ENCODE results near the gene TMPRSS7.
A peak's percentile ranks its signal among the peaks of the same experiment; 100 is the strongest.

The TMPRSS7 gene

DNA sequence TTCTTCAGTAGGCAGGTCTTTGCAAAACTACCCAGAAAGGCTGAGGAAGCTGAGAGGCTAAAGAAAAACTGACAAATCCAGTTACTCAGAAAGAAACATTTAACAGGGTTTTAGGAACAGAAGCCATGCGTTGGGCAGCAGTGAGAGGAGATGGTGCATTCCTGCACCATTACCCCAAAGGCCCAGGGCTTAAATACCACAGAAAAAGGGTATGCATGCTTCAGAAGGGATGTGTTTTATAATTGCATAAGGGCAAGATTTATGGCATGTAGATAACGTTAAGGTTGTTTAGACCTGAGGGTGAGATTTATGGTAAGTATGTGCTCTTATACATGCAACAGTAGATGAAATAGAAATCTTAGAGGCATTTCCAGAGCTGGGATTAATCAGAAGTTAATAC is 61.6 kb downstream of the TMPRSS7 start:
- no peak for DNase-seq (ENCODE audit: low read depth in 2 of 2)

DNA sequence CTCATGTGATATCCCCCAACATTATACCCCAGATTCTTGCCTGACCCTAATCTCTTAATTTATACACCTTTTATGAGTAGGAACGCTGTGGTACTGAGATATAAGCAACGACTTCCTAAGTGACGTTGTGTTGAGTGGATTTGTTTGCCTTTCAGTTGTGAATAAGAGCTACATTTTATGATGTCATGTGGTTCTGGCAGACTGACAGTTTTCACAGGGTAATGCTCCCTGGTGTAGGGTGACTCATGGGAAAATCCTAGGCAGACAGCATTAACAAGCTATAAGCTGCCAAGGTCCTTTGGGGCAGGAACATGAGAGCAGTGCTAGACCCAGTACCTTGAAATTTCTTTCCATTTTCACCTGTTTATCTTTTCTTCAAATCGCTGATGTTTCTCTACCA is 62.8 kb downstream of the TMPRSS7 start:
- no peak for DNase-seq (ENCODE audit: low read depth in 2 of 2)

DNA sequence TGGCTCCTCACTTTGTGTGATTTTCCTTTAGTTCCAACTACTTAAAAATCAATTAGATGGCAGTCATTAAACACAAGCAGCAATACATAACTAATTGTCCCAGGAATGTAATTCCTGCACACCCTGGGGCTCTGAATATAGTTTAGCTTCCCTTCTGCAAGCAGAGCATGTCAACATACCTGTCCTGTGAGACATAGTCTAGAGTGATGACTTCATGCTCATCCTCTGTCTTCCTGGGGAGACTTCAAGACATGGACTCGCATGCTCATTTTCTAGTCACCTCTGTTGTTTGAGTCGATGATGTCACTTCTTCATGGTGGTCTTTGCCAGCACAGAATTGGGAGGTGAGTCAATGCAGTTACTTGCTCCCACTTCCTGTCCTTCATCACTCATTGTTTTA is 67.4 kb downstream of the TMPRSS7 start:
- no peak for DNase-seq (ENCODE audit: low read depth in 2 of 2)

DNA sequence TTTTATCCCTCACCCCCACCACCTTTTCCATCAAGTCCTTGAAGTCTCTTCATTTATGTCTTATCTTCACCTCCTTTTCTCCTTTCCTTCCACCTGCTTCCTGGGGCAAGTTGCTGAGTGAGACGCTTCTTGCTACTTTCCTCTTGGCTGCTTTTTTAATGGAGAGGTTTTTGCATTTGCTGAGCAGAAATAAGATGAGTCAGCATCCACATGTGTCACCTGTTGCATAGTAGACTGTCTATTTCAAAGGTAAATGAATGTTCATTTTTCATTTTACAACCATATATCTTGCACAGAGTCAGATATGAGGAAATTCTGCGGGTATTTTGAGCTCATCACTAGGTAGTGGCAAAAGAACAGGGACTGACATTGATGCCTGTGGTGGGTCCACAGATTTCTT is 70.2 kb downstream of the TMPRSS7 start:
- no peak for DNase-seq (ENCODE audit: low read depth in 2 of 2)

DNA sequence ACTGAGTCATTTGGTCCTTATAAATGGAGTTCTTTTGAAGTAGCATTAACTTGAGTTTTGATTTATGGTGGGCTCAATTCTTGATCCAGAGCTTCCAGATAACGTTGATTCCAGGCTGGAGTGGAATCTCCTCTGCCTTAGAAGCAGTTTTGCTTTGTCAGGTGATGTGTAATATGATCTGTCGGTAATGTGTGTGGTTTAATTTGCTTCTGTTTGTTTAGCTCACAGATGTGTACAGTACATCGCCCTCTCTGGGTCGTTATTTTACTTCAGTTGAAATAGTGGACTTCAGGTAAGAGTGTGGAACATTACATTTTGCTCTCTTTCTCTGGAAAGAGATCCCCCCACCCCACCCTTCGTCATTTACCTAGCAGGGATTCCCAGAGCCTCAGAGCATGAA is 74.8 kb downstream of the TMPRSS7 start:
- no peak for DNase-seq (ENCODE audit: low read depth in 2 of 2)

DNA sequence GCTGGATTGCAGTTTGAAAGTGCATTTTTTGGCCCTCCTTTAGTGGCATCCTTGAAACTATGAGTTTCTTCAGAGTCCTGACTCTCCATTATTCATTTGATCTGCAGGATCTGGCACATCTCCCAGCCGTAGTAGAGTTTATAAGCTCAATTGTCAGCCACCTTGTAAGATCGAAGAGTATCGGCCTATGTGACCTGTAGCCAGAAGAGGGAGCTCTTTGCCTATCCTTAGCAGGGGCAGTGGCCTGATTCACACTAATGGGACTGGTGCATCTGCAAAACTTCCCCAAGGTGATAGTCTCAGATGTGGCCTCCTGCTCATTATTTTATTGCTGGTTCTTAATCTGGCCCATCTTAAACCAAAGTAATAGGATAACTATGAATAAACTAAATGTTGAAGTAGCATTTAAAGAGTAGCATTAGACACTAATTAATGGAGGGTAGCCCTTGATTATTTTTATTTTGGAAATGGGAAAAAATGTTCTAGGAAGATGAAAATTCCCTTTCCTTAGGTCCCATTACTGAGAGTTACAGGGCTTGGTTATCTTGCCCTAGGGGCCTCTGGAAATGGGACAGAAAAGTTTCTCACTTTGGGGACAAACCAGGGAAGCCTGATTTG is 77.4 kb downstream of the TMPRSS7 start:
- peak; percentile 24 to 28 for DNase-seq (ENCODE audit: low read depth in 2 of 2)

DNA sequence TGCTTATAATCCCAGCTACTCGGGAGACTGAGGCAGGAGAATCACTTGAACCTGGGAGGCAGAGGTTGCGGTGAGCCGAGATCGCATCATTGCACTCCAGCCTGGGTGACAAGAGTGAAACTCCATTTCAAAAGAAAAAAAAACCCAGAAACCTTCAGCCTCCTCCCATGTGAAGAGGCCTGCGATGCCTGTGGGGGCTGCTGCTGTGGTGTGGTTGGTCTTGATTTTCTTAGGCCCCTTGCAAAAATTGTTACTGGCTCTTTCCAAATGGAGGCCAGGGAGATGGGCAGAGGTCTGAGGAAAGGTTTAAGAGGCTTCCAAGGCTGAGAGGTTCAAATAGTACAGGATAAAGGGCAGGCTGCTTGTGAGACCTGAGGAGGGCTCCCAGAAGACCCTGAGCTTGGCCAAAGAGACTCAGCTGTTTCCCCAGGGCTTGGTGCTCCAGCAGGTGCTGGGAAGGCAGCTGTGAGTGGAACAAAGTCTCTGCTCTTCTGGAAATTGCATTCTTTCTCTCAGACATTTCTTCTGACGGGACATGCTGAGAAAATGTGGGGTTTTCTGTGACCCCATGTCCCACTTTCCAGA is 80.1 kb downstream of the TMPRSS7 start:
- DNase-seq (ENCODE audit: low read depth in 2 of 2), result no peak

DNA sequence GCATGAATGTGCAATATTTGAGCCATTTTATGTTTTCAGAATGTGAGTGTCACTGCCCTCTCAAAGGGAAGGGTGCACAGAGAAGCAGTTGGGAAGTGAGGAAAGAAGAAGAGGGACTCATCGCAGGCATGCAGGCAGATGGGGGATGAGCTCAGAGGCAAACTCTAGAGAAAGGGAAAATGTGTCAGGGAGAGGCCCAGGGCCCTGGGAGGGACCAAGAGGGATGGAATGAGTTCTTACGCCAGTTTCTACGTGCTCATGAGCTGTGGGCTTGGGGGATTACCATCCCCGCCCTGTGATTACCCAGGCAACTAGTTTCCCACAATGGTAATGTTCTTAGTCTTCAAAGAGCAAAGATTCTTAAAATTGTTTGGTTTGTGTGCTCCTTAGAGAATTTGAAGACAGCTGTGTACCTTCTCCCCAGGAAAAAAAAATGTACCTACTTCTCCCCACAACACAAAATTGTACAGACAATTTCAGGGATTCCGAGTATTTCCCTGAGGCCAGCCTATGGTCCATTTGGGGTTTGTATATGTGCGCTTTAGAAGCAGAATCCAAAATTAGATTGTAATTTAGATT is 80.7 kb downstream of the TMPRSS7 start:
- DNase-seq (ENCODE audit: low read depth in 2 of 2), result no peak

DNA sequence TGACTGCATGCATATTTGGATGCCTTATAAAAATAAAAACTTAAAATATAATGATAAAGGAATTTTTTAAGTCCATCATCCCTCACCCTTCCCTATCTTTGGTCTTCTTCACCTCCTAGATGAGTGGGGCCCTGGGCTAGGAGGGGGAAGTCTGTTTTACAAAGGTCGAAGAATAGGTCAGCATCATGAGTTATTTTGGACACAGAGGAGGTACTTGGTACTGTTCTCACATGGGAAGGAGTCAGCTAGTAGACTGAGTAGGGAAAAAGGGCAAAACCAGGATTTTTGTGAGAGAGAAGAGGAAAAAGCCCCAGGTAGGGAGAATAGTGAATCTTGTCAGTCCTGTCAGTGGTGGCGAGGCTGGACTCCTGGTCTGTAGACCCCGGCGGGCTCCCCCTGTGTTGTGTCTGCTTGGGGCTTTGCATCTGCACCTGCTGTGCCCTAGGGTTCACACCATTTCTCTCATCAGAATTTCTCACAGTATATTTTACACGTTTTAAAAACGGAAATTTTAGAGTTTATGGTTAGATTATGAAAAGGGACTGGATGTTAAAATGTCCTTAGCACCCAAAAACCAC is 81.4 kb downstream of the TMPRSS7 start:
- no peak for DNase-seq (ENCODE audit: low read depth in 2 of 2)

DNA sequence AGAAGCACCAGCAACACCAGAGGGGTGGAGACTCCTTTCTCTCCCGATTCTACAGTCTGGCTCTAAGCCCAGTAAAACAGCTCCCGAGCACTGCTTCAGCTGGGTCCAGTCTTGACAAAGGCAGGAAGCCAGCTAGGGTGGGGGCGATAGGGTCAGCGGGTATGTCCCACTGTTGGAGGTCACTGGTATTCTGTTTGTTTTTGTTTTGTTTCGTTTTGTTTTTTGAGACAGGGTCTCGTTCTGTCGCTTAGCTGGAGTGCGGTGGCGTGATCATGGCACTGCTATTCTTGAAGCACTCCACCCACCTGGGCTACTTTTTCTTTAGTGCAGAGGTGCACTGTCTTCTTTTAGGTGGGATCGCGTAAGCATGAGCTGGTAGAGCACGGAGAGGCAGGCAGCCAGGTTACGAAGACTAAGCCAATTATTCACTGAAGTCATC is 82.2 kb downstream of the TMPRSS7 start:
- DNase-seq (ENCODE audit: low read depth in 2 of 2), result no peak

DNA sequence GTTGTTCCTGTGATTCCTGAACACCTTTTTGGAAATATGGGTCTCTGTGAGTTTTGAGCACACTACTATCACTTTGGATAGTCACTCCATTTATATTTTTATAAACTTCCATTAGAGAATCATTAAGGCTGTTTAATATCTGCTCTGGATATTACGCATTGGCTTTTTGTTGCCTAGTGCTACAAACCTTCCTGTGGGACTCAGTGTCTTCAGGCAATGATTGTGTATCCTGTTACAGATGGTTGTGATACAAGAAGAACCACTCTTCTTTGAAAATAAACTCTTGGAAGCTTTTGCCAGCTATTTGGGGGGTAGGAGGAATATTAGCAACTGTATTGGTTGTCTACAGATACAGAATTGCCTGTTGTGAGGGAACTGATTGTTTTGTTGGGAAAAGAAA is 82.9 kb downstream of the TMPRSS7 start:
- DNase-seq (ENCODE audit: low read depth in 2 of 2), result no peak

DNA sequence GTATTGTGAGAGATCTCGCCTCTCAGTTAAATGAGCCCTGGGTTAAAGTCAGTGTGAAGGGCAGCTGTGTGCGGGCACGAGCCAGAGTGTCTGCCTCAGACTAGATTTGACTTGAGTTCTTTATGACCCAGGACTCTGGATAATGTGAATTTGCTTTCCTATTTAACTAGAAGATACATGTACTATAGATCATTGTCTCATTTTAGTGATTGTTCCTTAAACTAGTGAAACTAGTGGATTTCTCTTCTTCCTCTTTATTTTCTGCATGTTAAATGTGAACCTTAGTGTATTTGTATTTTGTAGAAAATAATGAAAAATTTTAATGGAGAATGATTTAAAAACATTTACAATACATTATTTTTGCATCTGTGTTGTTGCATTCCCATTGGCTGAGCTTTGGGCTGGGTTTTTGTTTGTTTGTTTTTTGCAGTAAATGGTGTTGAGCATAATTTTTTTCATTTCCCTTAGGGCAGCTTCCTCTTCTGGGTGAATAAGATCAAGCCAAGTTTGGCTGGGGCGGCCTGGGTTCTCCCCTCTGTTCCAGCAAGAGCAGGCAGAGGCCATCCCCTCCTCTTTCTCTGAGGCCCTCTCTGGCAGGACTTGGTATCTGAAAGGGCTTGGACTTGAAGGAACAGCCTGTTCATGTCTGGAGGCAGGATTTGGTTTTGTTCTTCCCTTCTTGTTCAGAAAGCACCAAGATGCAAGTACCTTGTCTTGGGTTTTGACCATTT is 83.5 kb downstream of the TMPRSS7 start:
- DNase-seq (ENCODE audit: low read depth in 2 of 2), result no peak

DNA sequence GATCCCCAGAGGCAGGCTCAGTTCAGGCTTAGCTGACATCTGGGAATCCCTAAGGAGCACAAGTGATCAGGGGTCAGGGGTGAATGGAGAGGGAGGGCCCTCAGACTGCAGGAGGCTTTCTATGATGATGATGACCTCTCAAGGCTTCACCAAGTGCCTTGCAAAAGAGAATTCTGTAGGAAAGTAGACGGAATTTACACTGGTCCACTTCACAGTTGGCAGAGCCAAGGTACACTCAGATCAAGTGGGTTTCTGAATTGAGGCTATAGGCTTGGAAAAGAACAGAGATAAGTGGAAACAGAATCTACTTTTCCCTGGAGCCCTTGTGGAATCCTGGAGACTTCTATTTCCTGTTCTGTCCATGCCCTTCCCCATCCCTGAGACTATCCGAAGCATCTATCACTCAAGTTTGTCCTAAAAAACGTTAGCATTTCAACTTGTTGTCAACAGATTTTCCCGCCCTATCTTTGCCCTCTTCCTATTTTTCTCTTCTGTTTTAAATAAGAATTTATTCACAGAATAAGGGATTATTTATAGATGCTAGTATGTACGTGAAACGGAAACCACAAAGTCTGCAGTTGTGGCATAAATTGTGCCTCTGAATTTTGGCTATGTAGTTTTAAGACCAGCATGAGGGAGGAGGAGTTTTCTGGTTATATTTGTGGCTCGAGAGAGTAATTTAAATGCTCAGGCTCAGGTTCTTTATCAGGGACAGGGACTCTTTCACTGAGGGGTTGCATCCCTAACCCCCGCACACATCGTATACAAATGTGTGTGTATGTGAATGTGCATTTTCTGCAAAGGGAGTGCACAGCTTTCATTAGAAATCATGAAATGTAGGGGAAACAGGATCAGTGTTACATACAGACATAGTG is 85.7 kb downstream of the TMPRSS7 start:
- DNase-seq (ENCODE audit: low read depth in 2 of 2), result no peak

DNA sequence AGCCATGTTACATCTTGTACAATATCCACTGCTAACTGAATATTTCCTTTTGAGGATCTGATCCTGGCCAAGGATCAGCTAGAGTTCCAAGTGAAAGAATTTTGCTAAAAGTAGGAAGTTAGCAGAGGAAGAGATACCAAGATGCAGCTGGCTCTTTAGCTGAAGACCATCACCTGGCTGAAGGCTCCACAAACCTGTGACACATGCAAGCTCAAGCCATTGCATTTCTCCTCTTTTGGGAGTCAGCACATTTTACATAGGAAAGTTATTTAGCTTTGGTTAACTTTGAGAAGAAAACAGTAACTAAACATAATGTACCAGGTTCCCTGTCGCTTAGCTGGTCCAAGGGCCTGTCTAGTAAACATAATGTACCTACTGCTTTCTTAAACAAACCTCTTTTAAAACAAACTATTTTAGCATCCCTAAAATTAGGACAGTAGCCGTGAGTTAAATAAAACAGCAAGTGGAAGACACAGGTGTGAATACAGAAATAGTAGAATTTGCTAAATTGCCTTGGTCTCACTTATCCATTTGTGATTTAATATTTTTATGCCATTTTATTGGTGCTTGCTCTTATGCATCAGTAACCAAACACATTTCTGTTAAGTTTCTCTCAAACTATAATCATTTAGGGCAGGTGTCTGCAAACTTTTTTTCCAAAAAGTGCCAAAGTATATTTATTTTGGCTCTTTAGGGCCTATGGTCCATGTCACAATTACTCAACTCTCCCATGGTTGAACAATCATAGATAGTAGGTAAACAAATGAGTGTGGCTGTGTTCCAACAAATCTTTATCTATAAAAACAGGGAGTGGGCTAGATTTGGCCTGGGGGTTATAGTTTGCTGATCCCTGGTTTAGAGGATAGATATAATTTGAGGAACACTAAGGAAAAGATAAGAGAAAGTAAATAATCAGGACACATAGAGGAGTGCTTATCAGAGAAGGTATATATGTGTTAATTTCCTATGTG is 87.3 kb downstream of the TMPRSS7 start:
- DNase-seq (ENCODE audit: low read depth in 2 of 2), result no peak

DNA sequence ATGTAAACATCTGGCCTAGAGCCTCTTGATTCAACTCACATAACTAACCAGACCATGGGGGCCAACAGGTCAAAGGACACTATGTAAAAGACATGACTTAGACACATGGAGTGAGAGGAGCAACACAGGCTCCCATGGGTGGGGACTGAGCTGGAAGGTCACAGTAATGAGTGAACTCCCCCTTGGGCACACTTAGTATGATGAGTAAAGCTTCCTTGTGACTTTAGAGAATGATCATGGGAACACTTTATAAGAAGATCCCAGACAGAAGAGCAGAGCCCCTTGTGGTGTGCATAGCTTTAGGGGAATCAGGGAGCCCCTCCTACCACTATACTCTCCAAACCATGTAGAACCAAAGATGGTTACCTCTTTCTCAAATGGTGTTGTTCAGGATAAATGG is 88.3 kb downstream of the TMPRSS7 start:
- DNase-seq (ENCODE audit: low read depth in 2 of 2), result no peak

DNA sequence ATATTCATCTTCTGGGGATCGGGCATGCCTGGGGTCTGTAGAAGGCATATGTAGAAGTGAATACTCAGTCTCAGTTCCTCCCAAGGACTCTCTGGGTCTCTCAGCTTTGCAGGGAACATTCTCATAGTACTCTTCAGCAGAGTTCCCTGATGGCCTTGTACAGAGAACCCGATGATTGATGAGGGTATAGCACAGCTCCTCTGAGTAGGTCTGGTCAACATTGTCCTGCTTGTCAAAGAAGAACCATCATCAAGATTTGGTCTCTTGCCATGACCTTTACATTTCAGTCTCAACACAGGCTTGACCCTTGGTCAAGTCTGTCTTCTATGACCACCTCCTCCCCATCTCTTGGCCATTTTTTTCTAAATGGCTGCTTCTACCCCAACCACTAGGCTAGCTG is 89.0 kb downstream of the TMPRSS7 start:
- no peak for DNase-seq (ENCODE audit: low read depth in 2 of 2)

DNA sequence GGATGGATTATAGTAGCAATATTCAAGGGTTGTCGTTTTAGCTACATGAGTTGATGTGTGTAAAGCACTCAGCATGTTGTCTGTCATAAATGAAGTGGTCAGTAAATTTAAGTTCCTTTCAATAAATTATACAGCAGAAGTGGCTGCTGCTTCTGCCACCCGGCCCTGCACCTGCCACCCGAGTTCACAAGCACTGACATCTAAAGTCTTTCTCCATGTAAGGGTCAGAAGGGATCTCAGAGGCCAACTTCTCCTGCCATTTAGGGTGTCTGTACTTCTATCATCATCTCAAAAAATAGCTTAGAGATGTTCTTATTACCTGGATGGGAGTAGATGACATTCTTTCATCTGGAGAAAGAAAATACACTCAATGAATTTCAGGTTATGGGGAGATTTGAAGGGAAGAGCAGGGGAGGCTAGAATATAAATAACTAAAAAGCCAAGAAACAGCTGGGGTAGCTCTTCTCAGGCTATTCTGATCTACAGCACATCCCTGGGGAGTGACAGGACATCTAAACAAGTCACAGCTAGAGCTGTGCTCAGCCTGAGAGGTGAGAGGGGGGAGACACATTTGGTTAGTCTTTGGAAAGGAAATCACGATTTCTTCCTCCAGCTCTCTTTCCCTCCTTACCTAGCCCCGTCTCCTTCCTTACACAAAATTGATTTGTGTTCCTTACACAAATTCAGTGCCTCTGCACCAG is 90.5 kb downstream of the TMPRSS7 start:
- DNase-seq (ENCODE audit: low read depth in 2 of 2), result no peak

DNA sequence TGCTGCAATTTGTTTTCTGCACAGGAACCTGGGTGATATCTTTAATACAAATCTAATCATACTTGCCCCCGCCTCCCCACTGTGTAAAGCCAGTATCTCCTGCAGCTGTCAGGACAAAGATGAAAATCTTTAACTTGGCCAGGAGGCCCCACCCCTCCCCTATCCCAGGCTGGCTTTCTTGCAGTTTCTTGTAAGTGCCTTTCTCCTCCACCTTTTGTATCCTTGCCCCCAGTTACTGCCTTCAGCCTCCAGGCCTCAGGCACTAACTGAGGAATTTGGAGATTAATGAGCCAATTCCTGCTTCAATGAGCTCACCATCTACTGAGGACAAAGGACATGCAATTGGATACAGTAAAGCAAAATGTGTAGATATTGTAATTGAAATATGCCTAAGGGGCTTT is 92.0 kb downstream of the TMPRSS7 start:
- no peak for DNase-seq (ENCODE audit: low read depth in 2 of 2)

DNA sequence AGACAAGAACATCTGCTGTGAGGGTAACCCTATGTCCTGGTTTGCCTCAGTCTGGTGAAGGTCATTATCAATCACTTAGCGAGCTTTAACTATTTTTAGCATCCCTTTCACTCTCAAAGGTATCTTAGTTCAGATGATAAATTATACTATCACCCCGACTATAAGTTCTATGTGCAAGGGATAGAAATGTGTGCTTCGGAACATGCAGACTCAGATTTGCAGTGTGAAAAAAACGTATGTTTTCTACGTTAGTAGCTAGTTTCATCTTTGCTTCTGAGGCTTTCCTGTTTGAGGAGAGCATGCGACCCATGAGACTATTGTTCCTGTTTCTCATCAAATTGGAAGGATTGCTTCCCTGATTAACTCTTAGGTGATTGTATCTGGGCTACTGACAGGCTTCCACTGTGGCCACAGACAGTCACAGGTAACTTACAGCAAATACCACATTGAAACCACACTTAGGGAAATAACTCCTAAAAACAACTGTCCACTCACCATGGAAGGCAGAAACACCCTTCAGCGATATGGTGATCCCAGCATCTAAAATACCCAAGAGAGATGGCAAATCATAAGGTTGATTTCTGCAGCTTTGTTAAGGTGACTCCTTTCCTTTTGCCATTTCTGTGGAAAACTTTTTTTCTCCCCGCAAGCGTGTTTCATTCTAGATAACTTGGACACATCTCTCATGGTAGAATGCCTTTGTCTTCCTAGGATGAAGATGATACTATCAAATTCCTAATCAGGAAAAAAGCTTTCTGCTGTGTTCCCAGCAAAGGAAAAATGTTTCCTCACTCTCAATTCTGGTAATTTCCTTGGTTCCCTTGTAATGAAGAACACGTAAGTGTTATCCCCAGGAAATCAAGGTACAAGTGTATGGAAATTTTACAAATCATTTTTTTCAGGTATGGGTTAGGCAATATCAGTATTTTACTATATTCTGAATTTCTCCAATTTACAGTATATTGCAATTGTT is 93.3 kb downstream of the TMPRSS7 start:
- no peak for DNase-seq (ENCODE audit: low read depth in 2 of 2)

All from stimulated activated CD4-positive, alpha-beta T cell treated with anti-CD3 and anti-CD28 coated beads, Interleukin-12 subunit alpha, Interleukin-12 subunit beta, amount 100 ng/mL, for 24 hours (primary cell).